HG02610 (cell line): ENCODE results near the gene MBOAT1.
"Not testable (repeated sequence)": the region's sequence is repeated elsewhere in the genome, so short reads cannot be mapped to it uniquely, and the experiment has no call there.

Source experiments
- ATAC-seq: cut with Tn5 transposase; IDR thresholded peaks from one replicate; pipeline ENCODE4 v1.9.1; 2021; ENCODE audit warnings: mild to moderate bottlenecking, moderate library complexity; ENCODE audit not compliant: unreplicated experiment

Gene MBOAT1

DNA sequence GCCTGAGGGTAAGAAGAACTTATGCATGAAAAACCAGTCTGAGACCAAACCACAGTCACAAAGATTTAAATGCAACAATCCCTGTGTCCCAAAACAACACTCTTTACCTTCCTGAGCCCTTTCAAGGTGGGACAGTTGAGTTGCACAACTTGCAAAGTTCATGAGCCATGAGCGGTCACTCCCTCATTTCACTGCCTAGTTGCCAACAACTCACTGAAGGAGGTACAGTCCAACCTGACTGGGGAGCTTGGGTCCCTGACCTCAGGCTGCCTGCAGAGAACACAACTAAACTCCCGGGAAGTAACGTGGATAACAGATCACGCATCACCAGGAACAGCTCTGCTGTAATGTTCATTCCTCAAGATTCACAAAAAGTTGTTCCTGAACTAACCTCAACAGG lies 69.4 kb downstream of the MBOAT1 start:
- ATAC-seq, result no peak

DNA sequence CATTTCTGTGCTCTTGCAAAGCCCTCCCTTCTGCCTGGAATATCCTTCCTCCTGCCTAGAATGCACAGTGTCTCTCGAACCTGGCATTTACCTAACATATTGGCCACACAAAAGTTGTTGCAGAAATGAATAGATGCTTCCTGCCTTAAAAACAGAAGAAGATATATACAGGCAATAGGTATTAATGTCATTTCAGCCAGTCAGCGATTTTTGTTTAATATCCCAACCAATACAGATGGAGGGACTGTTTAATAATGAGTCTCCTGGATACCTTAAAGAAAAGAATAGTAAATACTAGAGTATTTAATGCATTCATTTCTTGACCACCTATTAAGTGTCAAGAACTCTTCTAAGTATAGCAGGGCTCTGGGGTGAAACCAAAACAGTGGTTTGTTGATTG lies 70.3 kb downstream of the MBOAT1 start:
- no peak for ATAC-seq

DNA sequence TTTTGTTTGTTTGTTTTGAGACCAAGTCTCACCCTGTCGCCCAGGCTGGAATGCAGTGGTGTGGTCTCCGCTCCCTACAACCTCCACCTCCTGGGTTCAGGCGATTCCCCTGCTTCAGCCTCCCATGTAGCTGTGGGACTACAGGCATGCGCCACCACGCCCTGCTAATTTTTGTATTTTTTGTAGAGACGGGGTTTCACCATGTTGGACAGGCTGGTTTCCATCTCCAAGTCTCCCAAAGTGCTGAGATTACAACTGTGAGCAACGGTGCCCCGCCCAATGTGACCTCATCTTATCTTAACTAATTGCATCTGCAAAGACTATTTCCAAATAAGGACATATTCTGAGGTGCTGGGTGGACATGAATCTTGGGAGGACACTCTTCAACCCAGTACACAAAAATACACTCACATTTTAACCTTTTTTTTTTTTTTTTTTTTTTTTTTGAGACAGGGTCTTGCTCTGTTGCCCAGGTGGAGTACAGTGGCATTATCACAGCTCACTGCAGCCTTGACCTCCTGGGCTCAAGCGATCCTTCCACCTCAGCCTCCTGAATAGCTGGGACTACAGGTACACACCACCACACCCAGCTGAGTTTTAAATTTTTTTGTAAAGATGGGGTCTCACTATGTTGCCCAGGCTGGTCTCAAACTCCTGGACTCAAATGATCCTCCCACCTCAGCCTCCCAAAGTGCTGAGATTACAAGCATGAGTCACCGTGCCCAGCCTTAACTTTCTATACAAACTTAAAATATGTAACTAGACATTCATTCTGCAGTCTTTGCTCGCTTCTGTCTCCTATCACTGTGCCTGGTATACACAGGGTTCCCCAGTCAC lies 72.9 kb downstream of the MBOAT1 start:
- ATAC-seq, result not testable (repeated sequence)

DNA sequence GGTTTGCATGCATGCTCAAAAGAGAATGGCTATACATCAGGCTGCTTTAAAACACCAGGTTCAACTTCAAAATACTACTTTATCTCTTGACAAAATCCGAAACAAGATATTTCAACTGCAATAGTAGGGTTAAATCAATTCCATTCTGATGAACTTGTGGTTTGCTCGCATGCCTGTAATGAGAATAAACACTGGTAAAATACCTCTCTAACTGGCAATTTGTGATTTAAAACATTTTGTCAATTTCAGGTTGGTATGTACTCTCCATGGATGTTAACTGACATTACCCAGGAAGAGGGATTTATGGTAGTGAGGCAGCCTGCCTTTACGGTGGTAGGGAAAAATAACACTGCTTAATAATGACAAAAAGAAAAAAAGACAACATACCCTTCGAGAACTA lies 74.4 kb downstream of the MBOAT1 start:
- ATAC-seq, result no peak

DNA sequence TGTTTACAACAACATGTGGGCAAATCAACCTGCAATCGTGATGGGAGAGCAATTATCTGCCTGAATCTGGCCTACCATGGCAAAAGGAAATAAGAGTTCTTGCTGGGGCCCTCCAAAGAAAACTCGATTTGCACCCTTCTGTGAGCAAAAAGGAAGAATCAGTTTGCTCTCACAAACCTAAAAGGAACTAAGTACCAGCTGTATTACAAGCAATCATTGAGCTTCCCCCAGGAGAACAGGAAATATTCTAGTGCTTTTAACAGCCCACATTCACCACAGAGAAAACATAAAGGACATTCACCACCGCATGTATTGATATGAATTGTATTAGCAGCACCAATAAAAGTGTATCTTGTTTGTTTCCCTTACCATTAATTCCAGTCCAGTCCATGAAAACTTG lies 75.0 kb downstream of the MBOAT1 start:
- no peak for ATAC-seq

DNA sequence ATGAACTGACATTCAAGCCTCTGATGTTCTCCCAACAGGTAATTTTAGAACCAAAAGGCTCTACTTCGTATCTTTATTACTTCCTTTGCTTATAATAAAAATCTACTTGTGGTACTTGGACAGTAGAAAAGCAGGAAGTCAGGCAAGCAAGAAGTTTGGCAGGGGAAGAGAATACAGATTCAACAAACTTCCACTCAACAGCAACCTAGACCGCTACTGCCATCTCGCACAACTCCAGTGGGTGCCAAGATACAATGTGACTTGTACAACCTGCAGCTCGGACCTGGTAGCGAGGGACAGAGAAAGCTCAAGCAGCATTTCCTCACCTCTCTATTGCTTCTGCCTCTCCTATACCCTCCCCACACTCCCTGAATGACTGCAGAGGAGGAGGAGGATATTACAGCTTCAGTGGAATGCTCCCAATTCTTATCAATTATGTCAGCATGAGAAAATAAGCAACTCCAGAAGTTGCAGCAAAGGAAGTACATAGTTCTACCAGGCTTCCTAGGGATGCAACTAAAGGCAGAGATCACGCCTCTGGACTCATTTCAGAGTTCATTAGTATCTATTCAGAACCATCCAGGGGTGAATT lies 76.5 kb downstream of the MBOAT1 start:
- ATAC-seq, result no peak

DNA sequence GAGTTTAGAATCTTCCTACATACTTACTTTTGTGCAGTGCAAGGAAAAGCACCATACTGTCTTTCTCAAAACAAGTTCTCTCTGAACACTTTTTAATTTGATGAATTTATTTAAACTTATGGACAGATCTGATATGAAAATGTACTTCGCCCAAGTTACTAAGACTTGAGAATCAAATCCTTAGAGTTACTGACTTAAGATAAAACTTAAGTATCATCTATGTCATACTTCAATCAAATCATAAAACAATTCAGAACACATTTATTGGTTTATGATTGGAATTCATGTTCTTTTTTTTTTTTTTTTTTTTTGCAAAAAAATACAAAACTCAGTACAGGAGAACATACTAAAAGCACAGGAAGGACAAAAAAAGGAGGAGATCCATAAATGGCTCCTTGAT lies 77.7 kb downstream of the MBOAT1 start:
- no peak for ATAC-seq

DNA sequence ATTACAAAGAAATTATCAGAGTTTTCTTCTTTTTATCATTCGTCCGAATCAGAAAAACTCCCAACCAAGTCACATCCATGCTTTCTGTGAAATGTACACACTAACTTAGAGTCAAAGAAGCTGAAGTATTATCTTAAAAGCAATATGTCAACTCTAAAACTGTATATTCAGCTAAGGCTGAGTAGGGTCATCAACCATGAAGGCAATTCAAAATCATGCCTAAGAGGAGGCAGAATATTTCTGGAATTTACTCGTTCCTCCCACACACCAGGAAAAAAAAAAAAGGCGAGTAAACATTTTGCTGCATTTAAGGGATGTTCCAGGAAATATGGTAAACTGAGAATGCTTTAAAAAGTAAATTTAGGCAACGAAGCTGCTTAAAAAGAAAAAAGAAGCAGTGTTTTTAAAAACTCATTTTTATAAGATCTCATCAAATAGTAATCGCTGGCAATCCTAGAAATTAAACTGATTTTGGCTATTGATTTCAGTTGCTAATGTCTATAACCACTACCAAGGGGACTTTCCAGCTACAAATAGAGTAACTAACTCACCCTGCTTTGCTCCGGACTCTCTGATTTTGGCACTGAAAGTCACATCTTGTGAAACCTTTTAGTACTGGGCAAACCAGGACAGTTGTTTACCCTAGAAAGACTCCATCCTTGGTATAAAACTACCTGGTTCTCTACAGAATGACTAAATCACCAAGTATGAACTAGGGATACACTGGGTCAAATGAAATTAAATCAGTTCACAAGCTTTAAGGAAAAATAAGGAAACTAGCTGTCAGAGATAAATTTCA lies 82.8 kb downstream of the MBOAT1 start:
- no peak for ATAC-seq

DNA sequence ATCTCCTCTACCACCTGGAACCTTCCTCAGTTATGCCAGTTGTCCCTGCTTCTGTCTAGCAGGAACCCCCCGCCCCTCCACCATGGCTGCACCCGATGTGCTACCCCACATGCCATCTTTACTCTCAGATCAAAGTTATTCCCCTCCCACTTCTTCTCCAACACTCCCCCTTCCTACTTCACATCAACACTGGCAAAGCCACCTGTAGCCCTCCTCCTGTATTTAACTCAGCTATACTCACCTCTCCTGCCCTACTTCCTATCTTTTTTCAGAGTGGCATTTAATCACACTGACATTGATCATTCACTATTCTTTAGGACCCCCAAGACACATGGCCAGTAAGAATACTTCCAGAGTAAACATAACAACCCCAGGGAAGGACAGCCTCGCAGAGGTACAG lies 84.3 kb downstream of the MBOAT1 start:
- ATAC-seq, result no peak

DNA sequence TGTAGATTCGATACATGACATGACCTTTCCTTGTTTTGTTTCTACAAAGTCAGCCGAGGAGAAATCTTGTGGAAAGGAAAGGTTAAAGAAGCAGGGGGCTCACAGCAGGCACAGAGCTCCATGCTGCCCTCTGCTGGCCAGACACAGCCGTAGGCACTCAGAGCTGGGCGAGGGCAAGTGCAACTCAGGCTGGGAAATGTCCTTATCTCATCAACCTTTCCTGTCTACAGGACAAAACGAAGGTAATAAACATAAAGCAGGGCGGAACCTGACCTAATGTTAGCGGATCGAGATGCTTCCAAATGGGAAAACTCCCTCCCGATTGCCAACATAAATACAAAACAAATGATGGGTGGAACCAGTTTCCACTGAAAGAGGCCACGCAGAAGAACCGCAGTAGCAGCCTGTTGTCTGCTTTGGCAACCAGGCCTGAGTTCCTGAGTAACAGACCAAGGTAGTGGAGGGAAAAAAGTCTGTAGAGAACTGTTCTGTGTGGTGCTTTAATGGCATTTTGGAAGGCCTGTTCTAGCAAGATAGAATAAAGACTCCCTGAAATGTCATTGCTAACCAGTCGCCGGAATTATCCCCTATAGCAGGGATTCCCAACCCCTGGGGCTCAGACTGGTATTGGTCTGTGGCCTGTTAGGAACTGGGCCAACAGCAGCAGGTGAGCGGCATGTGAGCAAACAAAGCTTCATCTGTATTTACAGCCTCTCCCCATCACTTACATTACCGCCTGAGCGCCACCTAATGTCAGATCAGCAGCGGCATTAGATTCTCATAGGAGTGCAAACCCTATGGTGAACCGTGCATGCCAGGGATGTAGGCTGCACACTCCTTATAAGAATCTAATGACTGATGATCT lies 85.2 kb downstream of the MBOAT1 start:
- peak; percentile 88 for ATAC-seq

DNA sequence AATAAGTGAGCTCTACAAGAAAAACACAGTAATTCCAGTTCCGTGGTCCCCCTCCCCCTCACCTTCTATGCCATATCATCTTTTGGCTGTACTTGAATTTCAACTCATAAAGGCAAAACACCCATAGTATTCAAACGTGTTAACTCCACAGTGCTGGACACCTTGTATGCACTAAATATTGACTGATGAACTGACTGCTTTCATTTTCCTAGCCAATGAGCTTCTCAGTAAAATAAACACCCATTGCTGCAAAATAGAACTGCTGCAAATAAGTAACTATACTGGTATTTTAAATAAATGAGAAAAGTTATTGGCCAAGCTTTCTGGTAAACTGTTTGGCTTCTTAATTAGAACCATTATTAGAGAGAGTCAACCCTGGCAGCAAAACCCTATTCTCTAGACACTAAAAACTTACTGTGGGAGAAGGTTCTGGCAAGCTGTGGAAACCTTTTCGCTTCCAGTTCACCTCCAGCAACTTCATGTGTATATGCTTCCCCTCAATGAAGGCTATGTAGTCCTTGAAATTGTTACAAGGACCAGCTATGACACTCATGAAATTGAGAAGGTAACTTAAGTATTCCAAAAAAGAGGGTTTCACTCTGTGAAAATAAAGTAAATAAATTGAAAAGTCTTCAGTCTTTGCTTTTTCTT lies 86.0 kb downstream of the MBOAT1 start:
- no peak for ATAC-seq

DNA sequence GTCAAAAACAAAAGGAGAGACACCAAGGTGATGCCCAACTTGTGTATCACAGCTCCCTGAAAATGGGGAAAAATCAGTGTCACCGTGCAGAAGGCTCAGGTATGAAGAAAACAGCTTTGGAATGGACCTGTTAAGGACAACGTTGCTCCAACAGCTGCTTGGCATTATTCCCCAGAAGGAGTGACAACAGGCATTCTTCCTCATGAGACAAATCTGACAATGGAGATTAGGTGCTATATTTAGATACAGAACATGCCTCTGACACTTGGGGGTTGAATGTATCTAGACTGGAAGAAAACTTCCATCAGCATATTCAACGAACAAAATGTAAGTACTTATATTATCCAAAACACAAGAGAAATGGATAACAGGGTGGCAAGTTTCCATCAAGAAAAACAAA lies 87.7 kb downstream of the MBOAT1 start:
- ATAC-seq, result no peak

DNA sequence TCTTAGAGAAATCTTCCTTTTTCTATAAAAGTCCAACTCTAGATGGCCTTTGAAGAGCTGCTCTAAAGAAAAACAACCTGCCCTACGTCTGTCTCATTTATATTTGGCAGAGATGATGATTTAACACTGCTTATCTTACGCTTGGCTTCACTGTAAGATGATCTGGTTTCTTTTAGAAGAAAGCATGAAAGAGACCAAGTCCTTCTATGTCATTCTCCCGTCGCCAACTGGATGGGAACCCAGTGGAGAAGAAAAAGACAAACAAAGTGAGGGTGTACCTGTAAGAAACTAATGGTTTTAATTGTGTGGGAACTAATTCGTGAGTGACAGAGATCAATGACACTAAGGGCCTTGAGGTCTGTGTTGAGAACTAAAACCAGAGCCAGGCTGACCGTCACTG lies 92.8 kb downstream of the MBOAT1 start:
- ATAC-seq, result no peak

DNA sequence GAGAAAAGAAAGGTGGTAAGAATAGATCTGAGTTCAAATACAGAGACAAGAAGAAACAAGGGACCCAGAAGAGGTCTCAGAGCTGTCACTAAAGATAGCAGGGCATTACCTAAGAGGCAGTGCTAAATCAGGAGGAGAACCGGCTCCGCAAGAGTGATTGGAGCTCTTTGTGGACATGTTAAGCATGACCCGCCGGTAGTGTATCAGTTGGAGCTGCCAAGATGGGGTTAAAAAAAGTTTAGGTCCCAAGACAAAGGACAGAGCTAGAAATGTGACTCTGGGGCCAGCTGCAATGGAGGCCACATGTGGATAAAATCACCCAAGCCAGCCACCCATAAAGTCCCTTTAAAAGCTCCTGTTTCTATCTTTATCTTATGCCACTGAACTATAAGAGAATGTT lies 93.4 kb downstream of the MBOAT1 start:
- no peak for ATAC-seq

DNA sequence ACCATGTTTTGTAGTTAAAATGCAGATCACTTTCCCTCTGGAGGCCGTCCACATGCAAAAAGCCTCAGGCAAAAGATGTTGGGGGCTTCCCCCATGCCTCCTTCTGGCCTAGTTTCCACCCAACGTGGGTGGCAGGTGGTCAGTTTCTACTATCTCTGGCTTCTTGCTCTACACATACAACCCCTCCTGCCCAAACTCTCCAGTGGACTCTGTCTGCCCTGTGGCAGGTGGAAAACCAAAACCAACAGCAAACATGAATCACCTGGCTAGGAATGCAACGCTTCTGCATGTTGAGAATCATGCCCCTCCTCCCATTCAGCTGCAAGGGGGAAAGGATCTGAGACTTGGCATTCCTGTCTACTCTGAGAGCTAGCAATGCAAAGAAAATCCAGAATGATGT lies 94.8 kb downstream of the MBOAT1 start:
- ATAC-seq, result peak; percentile 74

DNA sequence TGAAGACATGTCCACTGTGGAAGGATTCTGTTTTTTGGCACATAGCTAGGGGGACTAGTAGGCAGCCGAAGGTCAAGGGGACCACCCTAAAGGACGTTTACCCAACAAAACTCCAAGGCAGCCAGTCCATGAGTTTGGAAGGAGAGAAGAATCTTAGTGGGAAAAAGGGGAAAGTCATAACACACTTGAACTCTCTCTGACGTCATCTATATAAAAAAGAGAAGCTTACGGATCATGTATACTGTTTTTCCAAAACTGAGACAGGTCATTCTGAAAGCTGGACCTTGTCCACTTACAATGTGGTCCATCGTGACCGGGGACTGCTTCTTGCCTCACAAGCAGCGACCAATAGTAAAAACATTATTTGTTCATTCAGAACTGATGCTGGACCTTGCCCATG lies 95.5 kb downstream of the MBOAT1 start:
- no peak for ATAC-seq

DNA sequence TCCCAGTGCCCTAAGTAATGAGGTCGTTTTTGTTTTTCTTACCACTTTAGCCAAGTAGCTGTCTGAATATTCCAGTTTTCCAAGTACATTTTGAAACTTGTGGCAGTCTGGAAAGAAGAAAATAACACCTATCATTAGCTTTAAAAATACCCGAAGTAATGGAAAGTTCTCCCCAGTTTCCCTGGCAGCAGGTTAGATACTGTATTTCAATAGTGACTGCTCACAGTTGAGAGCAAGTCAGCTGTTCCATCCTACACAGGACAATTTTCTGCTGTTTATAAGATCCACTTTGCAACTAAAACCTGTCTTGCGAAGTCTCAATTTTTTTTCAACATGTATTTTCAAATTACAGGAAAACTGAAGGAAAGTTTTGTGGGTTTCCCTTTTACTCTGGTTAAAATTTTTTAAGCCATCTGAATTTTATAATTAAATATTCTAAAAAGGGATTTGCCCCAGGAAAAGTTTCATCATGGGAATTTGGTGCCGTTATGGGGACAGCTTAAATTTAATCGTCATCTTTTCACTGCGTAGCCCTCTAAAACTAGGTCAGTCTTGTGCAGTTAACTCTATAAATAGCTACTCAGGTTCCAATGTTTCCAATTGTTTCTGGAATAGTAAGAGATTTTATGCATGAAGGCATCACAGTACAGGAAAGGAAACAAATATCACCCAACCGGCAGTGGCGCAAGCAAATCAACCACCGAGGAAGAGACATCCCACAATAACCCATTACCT lies 96.9 kb downstream of the MBOAT1 start:
- ATAC-seq, result no peak

DNA sequence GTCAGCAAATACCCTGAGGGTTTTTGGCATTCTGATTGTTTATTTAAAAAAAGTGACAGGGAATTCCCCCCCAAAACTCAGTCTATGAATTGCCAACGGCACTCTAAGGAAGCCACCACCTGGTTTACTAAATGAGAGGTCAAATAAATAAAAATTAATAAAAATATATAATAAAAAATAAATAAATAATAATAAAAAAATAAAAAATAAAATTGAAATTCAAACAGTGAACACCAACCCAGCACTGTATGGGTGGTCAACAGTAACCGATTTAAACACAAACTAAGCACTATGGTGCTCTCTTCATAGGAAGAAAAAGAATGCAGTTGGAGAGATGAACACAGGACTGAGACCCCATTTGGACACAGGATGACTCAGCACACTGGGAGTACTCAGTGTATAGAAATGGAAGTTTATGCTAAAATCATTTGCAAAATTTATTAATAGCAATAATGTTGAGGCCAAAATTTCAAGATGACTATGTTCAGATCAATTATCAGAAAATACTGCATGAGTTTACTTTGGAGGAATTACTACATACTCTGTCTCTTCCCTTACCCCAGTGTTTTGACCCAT lies 98.5 kb downstream of the MBOAT1 start:
- no peak for ATAC-seq

DNA sequence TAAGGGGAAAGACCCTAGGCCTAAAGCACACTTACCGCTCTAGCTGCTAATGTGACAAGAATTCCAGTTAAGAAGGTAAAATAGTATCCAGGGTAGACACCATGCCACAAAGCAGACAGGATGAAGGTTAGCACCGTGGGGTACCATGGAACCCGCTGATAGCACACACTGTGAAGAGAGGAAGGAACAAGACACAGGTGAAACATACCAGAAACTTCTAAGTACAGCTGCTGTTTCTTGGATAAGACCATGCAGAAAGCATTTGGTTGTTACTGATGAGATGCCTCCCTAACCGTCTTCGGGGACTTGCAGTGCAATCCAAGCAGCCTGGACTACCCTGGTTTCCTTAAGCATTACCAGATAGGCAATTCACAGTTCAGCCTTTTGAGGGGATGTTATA lies 99.4 kb downstream of the MBOAT1 start:
- ATAC-seq, result no peak
